H9 (cell line): Measurements from ENCODE around the gene GLB1L3. TPM values are rescaled to one million over a fixed set of nuclear protein-coding genes. Genes with fewer than 3 reads are reported as not detected.

Experiments
- DNase-seq: peaks from one replicate; pipeline ENCODE4 v3.0.0-alpha.2; 2017
- H2AFZ ChIP-seq: one replicate; pipeline ENCODE4 v1.6.1; 2013; ENCODE audit warnings: mild to moderate bottlenecking, low read length, control low read depth, moderate library complexity
- H2AK5ac ChIP-seq: 2 replicates; pipeline ENCODE4 v1.6.1; 2013; ENCODE audit warnings: low read length, control low read depth, mixed read lengths; ENCODE audit not compliant: insufficient read length
- H2BK120ac ChIP-seq: one replicate; pipeline ENCODE4 v1.6.1; 2013; ENCODE audit warnings: low read depth, mild to moderate bottlenecking, low read length, control low read depth, inconsistent platforms; ENCODE audit not compliant: poor library complexity, severe bottlenecking
- H2BK12ac ChIP-seq: 2 replicates; pipeline ENCODE4 v1.6.1; 2013; ENCODE audit warnings: low read length, control low read depth, mixed read lengths, low read depth; ENCODE audit not compliant: insufficient read length
- H2BK15ac ChIP-seq: 2 replicates; pipeline ENCODE4 v1.6.1; 2013; ENCODE audit warnings: low read depth, low read length, control low read depth
- H2BK20ac ChIP-seq: one replicate; pipeline ENCODE4 v1.6.1; 2013; ENCODE audit warnings: low read depth, mild to moderate bottlenecking, low read length, control low read depth, inconsistent platforms; ENCODE audit not compliant: poor library complexity, severe bottlenecking
- H2BK5ac ChIP-seq: 2 replicates; pipeline ENCODE4 v1.6.1; 2013; ENCODE audit warnings: low read length, control low read depth, mixed read lengths; ENCODE audit not compliant: insufficient read length
- H3K14ac ChIP-seq: 2 replicates; pipeline ENCODE4 v1.6.1; 2013; ENCODE audit warnings: low read length, control low read depth; ENCODE audit not compliant: insufficient read depth
- H3K18ac ChIP-seq: 2 replicates; pipeline ENCODE4 v1.6.1; 2013; ENCODE audit warnings: low read depth, mild to moderate bottlenecking, mixed read lengths, low read length, control low read depth; ENCODE audit not compliant: insufficient read length
- H3K23ac ChIP-seq: 2 replicates; pipeline ENCODE4 v1.6.1; 2013; ENCODE audit warnings: low read length, control low read depth, mixed read lengths, low read depth; ENCODE audit not compliant: insufficient read length
- H3K23me2 ChIP-seq: 2 replicates; pipeline ENCODE4 v1.6.1; 2013; ENCODE audit warnings: low read depth, mild to moderate bottlenecking, mixed read lengths, low read length, control low read depth; ENCODE audit not compliant: insufficient read length, poor library complexity, severe bottlenecking
- H3K27ac ChIP-seq: 2 replicates; pipeline ENCODE4 v1.5.1; 2013; ENCODE audit warnings: low read length, control low read depth, mixed read lengths, low read depth; ENCODE audit not compliant: insufficient read length
- H3K27me3 ChIP-seq: 2 replicates; pipeline ENCODE4 v1.6.1; 2013; ENCODE audit warnings: low read length, control low read depth, inconsistent platforms; ENCODE audit not compliant: insufficient read depth
- H3K4ac ChIP-seq: 2 replicates; pipeline ENCODE4 v1.6.1; 2013; ENCODE audit warnings: low read depth, mild to moderate bottlenecking, control low read depth, inconsistent platforms, low read length, moderate library complexity
- H3K4me1 ChIP-seq: 2 replicates; pipeline ENCODE4 v1.6.1; 2013; ENCODE audit warnings: low read length, control low read depth, inconsistent platforms; ENCODE audit not compliant: insufficient read depth
- H3K4me2 ChIP-seq: 2 replicates; pipeline ENCODE4 v1.6.1; 2013; ENCODE audit warnings: low read length, control low read depth, mixed read lengths; ENCODE audit not compliant: insufficient read length, insufficient read depth
- H3K56ac ChIP-seq: 2 replicates; pipeline ENCODE4 v1.6.1; 2013; ENCODE audit warnings: low read depth, mild to moderate bottlenecking, mixed read lengths, low read length, control low read depth; ENCODE audit not compliant: insufficient read length
- H3K79me1 ChIP-seq: 2 replicates; pipeline ENCODE4 v1.6.1; 2013; ENCODE audit warnings: low read depth, mild to moderate bottlenecking, moderate library complexity, low read length, control low read depth, inconsistent platforms; ENCODE audit not compliant: insufficient read depth, poor library complexity, severe bottlenecking
- H3K79me2 ChIP-seq: 2 replicates; pipeline ENCODE4 v1.6.1; 2013; ENCODE audit warnings: low read length, control low read depth, inconsistent platforms; ENCODE audit not compliant: insufficient read depth
- H3K9ac ChIP-seq: 2 replicates; pipeline ENCODE4 v1.6.1; 2013; ENCODE audit warnings: low read length, control low read depth, mixed read lengths; ENCODE audit not compliant: insufficient read length; ENCODE audit errors: extremely low read depth
- H3K9me3 ChIP-seq: one replicate; pipeline ENCODE4 v1.6.1; 2013; ENCODE audit warnings: low read depth, low read length, inconsistent platforms; ENCODE audit not compliant: control insufficient read depth
- H3T11ph ChIP-seq: one replicate; pipeline ENCODE4 v1.6.1; 2013; ENCODE audit warnings: mild to moderate bottlenecking, low read length, control low read depth, inconsistent platforms
- H4K20me1 ChIP-seq: one replicate; pipeline ENCODE4 v1.6.1; 2013; ENCODE audit not compliant: control insufficient read depth, insufficient read length, insufficient read depth
- H4K5ac ChIP-seq: 2 replicates; pipeline ENCODE4 v1.6.1; 2013; ENCODE audit warnings: low read depth, mild to moderate bottlenecking, mixed read lengths, low read length, control low read depth; ENCODE audit not compliant: insufficient read length
- H4K8ac ChIP-seq: replicated peaks from 2 replicates; pipeline ENCODE4 v1.6.1; 2013; ENCODE audit warnings: low read length, control low read depth, mixed read lengths, low read depth; ENCODE audit not compliant: insufficient read length
- H4K91ac ChIP-seq: 2 replicates; pipeline ENCODE4 v1.6.1; 2013; ENCODE audit warnings: low read depth, mild to moderate bottlenecking, moderate library complexity, mixed read lengths, low read length, control low read depth; ENCODE audit not compliant: insufficient read length
- H3K27ac Mint-ChIP-seq, 3 experiments: 2 replicates in 2 of 3; 3 replicates in 1 of 3; pipeline ENCODE4 v1.8.0; 2020 to 2021; ENCODE audit warnings: mixed read lengths in 3 of 3, mild to moderate bottlenecking in 1 of 3, moderate library complexity in 1 of 3
- H3K27me3 Mint-ChIP-seq: 2 replicates; pipeline ENCODE4 v1.8.0; 2021; ENCODE audit warnings: low read depth, mild to moderate bottlenecking, moderate library complexity, mixed read lengths
- H3K36me3 Mint-ChIP-seq, 3 experiments: 2 replicates in 2 of 3; 3 replicates in 1 of 3; pipeline ENCODE4 v1.8.0; 2020 to 2021; ENCODE audit warnings: low read depth in 3 of 3, mixed read lengths in 3 of 3; ENCODE audit not compliant: insufficient read depth in 1 of 3
- H3K4me1 Mint-ChIP-seq, 2 experiments: 2 replicates each; pipeline ENCODE4 v1.8.0; 2020; ENCODE audit warnings: mixed read lengths in 2 of 2
- H3K4me3 Mint-ChIP-seq, 2 experiments: 2 replicates in 1 of 2; 3 replicates in 1 of 2; pipeline ENCODE4 v1.8.0; 2020 to 2021; ENCODE audit warnings: mild to moderate bottlenecking in 2 of 2, mixed read lengths in 2 of 2, moderate library complexity in 1 of 2
- H3K9me3 Mint-ChIP-seq, 2 experiments: 2 replicates in 1 of 2; 3 replicates in 1 of 2; pipeline ENCODE4 v1.8.0; 2020; ENCODE audit warnings: mild to moderate bottlenecking in 2 of 2, mixed read lengths in 2 of 2, moderate library complexity in 1 of 2
- CTCF ChIP-seq: fragments of 200-600 bp; sonication (generic); conservative IDR thresholded peaks from 3 replicates; pipeline ENCODE4 v1.8.0; 2021; ENCODE audit warnings: antibody characterized with exemption, mild to moderate bottlenecking
- WGBS: extraction: QIAGEN DNeasy Blood & Tissue Kit; methylation state at CpG from one replicate; pipeline ENCODE4 v1.1.7; 2013; ENCODE audit warnings: missing lambda C conversion rate, low lambda C conversion rate, mixed read lengths; ENCODE audit not compliant: insufficient read length; ENCODE audit errors: extremely low coverage; 5-methylcytosine and 5-hydroxymethylcytosine counted together
- total RNA-seq: library from RNA; stranded (reverse); gene quantifications from 2 replicates; pipeline ENCODE4 v1.2.1, GENCODE V29; 2021

Gene GLB1L3
- total RNA-seq, 1 experiment from 2014 or later = 11.2 TPM

GRCh38 chr11:134349109-134349801 is 73.1 kb downstream of the GLB1L3 start:
- Mint-ChIP-seq H3K27ac (no peak overlapping the region), H3K9me3 (peaks cover 5 to 6% of the 10 kb centered on the region in 2 experiments; a peak in 3 of 5 replicates), H3K27me3 (peaks cover 7% of the 10 kb centered on the region; the same call in 1 of the 2 replicates), H3K4me1 (peaks cover 11 to 12% of the 10 kb centered on the region in 2 experiments), H3K36me3 (no peaks in the 10 kb centered on the region; a peak in 1 of 7 replicates), H3K4me3 (no peak overlapping the region)
- Histone ChIP-seq H3K23ac (no peak overlapping the region), H3K27ac (no peak overlapping the region), H3K14ac (no peak overlapping the region), H4K20me1 (no peaks in the 10 kb centered on the region), H3K27me3 (no peaks in the 10 kb centered on the region), H3T11ph (no peak overlapping the region), H2BK12ac (no peak overlapping the region), H4K91ac (no peak overlapping the region), H4K8ac (no peak overlapping the region), H3K9ac (no peak overlapping the region), H3K79me1 (no peaks in the 10 kb centered on the region), H3K79me2 (no peaks in the 10 kb centered on the region), H3K23me2 (no peaks in the 10 kb centered on the region), H3K18ac (no peak overlapping the region), H2BK20ac (no peak overlapping the region), H2AK5ac (no peak overlapping the region), H2BK120ac (no peak overlapping the region), H3K4ac (no peak overlapping the region), H2AFZ (no peak overlapping the region), H3K56ac (no peak overlapping the region), H4K5ac (no peak overlapping the region), H3K4me1 (peaks cover 7% of the 10 kb centered on the region; the same call in 1 of the 2 replicates), H2BK5ac (no peak overlapping the region), H2BK15ac (no peak overlapping the region), H3K4me2 (no peak overlapping the region), H3K9me3 (no peaks in the 10 kb centered on the region)
- DNase-seq = peak; percentile 12
- no peak for TF ChIP-seq CTCF
- no CpG with 5 or more reads among the region's 6 CpGs for WGBS
